SK-N-MC (cell line): ENCODE results near the gene DNAH11.

Experiments used
- DNase-seq: peaks from one replicate; pipeline ENCODE4 v3.0.0-alpha.2; 2011; ENCODE audit warnings: low read depth, low spot score
- H3K27ac ChIP-seq: fragments of 200-600 bp; sonication (generic); 2 replicates; pipeline ENCODE4 v1.5.1; 2016; ENCODE audit warnings: mixed run types
- H3K36me3 ChIP-seq: fragments of 200-600 bp; sonication (generic); 2 replicates; pipeline ENCODE4 v1.6.1; 2017; ENCODE audit warnings: antibody characterized with exemption, low read length, mixed read lengths; ENCODE audit not compliant: insufficient read depth
- H3K4me3 ChIP-seq: fragments of 200-600 bp; sonication (generic); 2 replicates; pipeline ENCODE4 v1.5.1; 2016
- H3K9ac ChIP-seq: fragments of 200-600 bp; sonication (generic); 2 replicates; pipeline ENCODE4 v1.8.0; 2017; ENCODE audit warnings: mixed run types, mixed read lengths; ENCODE audit not compliant: insufficient read length
- H3K9me3 ChIP-seq: fragments of 200-600 bp; sonication (generic); 2 replicates; pipeline ENCODE4 v1.6.1; 2017; ENCODE audit warnings: low read depth, mild to moderate bottlenecking, antibody characterized with exemption, low read length, moderate library complexity, mixed read lengths
- EZH2 ChIP-seq: fragments of 200-600 bp; sonication (generic); IDR thresholded peaks from one replicate; pipeline ENCODE4 v1.6.1; 2017; ENCODE audit warnings: antibody characterized with exemption
- FOXP2 ChIP-seq: optimal IDR thresholded peaks from 2 replicates; pipeline ENCODE3; 2011; ENCODE audit warnings: mild to moderate bottlenecking, moderate library complexity; ENCODE audit not compliant: insufficient read depth; ENCODE audit errors: extremely low read length, control extremely low read depth
- POLR2AphosphoS5 ChIP-seq: IDR thresholded peaks from 2 replicates; pipeline ENCODE4 v1.6.1; 2012; ENCODE audit warnings: mild to moderate bottlenecking, low read depth, low read length, borderline replicate concordance

The DNAH11 gene

DNA sequence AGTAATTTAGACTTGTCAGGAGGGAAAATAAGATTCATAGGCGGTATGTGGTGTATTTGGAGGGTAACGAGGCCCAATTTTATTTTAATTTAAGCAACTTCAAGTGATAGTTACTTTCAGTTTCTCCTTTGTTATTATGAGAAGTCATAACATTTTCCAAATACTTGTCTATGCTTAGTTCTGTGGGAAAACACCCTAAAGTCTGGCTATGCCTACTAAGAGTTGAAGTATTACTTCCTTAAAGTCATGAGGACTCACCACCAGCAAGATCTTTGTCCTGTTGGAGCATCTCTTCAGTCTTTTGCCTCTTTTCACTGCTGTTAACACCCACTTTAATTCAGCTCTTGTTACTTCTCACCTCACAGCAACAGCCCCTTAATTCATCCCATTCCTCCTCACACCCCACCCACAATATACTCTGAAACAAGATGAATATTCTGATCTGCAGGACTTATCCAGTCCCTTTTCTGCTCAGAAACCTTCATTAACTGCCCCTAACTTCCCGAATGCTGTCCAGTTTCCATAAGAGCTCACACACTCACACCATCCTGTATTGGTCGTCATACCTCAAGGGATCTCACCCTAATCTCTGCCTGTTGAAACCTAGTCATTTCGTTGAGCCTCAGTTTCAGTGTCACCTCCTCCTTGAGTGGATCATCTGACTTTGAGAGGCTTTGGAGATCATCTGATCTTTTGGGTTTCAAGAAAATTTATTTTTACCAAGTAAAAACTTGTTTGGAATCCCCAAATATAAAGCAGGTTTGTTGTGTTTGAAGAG is 61.3 kb downstream of the DNAH11 start:
- DNase-seq: no peak
- no peak overlapping the region for H3K9ac ChIP-seq

DNA sequence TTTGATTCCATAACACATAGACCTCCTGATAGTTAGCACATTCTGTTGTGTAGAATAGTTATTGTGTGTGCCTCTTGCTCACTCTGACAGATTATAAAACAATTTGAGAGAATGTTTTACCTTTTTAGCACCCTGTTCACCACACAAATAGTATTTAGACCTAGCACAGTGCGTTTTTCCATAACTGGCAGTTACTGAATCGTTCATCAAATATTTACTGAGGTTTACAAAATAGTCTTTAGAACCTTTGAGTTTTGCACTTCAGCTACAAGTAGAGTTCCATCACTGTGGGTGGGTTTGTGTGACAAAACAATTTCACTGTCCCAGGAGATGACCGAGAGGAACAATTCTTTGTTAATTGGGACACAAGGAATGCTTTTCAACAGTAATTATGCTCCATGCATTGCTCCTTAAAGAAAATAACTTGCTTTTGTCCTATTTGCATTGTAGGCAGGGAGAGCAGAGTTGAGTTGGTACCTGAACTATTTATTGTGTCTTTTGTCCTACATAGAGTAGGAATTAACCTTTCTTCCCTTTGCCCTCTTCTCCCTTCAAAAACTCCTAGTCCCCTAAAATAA is 62.3 kb downstream of the DNAH11 start:
- no peak overlapping the region for H3K27ac ChIP-seq
- TF ChIP-seq EZH2: no peak
- no peak for TF ChIP-seq POLR2AphosphoS5
- TF ChIP-seq FOXP2: no peak
- H3K4me3 ChIP-seq: no peak overlapping the region
- no peak for DNase-seq
- H3K9me3 ChIP-seq: no peaks in the 10 kb centered on the region
- H3K36me3 ChIP-seq: no peaks in the 10 kb centered on the region
- H3K9ac ChIP-seq: no peak overlapping the region

More for the DNA sequence above, 61.3 kb downstream of the DNAH11 start:
- TF ChIP-seq EZH2: no peak
- TF ChIP-seq FOXP2: no peak
- no peak for TF ChIP-seq POLR2AphosphoS5
- Histone ChIP-seq H3K27ac (no peak overlapping the region), H3K36me3 (no peaks in the 10 kb centered on the region), H3K4me3 (no peak overlapping the region), H3K9me3 (no peaks in the 10 kb centered on the region)

DNA sequence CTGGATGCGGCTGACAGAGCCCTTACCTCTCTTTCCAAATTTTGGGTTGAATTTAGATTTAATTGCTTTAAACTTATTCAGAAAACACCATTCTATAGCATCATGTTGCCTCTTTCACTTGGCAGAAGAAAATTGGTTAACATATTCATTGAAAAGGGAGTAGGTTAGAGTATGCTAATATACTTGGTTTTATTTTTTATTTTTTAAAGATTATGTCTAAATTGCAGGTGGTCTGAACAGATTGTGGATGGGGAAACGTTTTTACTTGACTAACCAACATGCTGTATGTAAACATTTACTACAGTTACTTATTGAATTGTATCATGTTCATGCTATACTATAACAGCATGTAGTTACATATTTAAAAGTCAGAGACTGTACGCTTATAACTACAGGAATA is 65.6 kb downstream of the DNAH11 start:
- DNase-seq: no peak
- Histone ChIP-seq H3K4me3 (no peak overlapping the region), H3K27ac (no peak overlapping the region), H3K36me3 (no peaks in the 10 kb centered on the region), H3K9me3 (no peaks in the 10 kb centered on the region), H3K9ac (no peak overlapping the region)
- TF ChIP-seq FOXP2 (no peak), EZH2 (no peak), POLR2AphosphoS5 (no peak)

DNA sequence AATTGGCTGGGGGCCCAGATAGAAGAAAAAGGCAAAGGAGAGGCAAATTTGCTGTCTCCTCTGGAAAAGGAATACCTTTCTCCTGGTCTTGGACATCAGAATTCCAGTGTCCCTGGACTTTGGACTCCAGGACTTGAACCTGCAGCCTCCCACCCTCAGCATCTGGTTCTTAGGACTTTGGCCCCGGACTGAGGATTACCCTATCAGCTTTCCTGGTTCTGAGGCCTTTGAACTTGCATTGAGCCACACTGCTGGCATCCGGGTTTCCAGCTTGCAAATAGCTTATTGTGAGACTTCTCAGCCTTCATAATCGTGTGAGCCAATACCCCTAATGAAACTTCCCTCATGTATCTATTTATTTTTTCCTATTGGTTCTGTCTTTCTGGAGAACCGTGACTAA is 68.3 kb downstream of the DNAH11 start:
- H3K36me3 ChIP-seq: no peaks in the 10 kb centered on the region
- no peaks in the 10 kb centered on the region for H3K9me3 ChIP-seq
- no peak overlapping the region for H3K27ac ChIP-seq
- no peak overlapping the region for H3K9ac ChIP-seq
- no peak overlapping the region for H3K4me3 ChIP-seq
- TF ChIP-seq EZH2 (no peak), FOXP2 (no peak), POLR2AphosphoS5 (no peak)
- no peak for DNase-seq

DNA sequence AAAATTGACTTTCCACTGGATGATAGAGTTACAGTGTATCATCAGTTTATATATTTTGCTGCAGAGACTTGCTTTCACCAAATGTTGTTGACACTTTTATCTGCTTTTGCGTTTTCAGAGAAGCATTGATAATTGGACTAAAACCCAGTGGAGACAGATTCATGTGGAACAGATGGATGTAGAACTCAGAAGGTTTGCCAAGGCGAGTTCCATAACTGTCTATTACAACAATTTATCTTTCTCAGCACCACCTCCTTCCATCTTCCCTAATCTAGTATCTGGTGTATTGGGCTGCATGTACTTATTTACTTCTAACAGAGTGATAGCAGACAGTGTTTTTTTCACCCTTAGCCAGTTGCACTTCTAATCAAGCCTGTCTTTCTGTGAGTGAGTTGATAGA is 73.3 kb downstream of the DNAH11 start:
- DNase-seq: no peak
- TF ChIP-seq POLR2AphosphoS5 (no peak), FOXP2 (no peak), EZH2 (no peak)
- Histone ChIP-seq H3K4me3 (no peak overlapping the region), H3K27ac (no peak overlapping the region), H3K9ac (no peak overlapping the region), H3K36me3 (no peaks in the 10 kb centered on the region), H3K9me3 (no peaks in the 10 kb centered on the region)

DNA sequence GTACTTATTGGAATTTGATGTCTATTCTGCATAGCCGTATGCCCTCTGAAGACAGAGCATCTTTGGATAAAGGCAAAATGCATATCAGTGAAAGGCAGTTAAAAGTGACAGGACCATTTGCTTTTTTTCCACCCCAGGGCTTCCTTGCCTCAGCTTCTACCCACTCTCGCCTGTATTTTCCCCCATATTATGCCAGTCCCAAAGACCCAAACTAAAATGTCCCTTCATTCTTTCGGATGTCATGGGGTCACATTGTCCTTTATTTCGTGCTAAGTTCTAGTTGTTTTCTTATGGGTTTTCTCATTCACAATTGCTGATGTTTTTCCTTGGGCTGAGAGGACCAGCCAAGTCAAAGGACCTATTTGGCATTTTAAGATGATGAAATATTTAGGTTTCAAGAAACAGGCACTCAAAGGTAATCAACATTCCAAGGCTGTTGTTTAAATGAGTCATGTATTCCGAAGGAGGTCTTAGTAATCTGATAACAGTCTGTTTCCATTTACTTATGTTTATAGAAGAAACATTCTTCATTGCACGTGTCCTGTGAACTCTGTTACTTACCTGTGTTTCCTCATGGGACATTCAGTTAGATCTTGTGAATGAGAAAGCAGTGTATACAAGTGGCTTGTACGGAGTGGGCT is 74.1 kb downstream of the DNAH11 start:
- Histone ChIP-seq H3K9ac (no peak overlapping the region), H3K27ac (no peak overlapping the region), H3K4me3 (no peak overlapping the region), H3K9me3 (no peaks in the 10 kb centered on the region), H3K36me3 (no peaks in the 10 kb centered on the region)
- no peak for DNase-seq
- no peak for TF ChIP-seq FOXP2
- TF ChIP-seq POLR2AphosphoS5: no peak
- no peak for TF ChIP-seq EZH2

DNA sequence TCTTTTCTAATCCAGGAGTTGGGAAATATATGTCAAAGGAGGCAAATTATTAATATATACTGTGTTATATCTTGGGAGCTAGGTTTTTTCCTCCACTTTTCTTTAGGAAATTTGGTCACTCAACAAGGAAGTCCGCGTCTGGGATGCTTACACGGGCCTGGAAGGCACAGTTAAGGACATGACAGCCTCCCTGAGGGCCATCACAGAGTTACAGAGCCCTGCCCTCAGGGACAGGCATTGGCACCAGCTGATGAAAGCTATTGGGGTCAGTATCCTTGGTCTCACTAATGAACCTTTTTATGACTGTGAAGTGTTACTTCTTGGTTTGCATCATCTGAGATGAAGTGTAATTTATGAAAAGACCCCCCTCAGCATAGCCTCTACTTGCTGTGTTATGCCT is 74.7 kb downstream of the DNAH11 start:
- DNase-seq: no peak
- no peak overlapping the region for H3K27ac ChIP-seq
- H3K9ac ChIP-seq: no peak overlapping the region
- no peak overlapping the region for H3K4me3 ChIP-seq
- TF ChIP-seq EZH2 (no peak), POLR2AphosphoS5 (no peak), FOXP2 (no peak)
- no peaks in the 10 kb centered on the region for H3K9me3 ChIP-seq
- H3K36me3 ChIP-seq: no peaks in the 10 kb centered on the region

DNA sequence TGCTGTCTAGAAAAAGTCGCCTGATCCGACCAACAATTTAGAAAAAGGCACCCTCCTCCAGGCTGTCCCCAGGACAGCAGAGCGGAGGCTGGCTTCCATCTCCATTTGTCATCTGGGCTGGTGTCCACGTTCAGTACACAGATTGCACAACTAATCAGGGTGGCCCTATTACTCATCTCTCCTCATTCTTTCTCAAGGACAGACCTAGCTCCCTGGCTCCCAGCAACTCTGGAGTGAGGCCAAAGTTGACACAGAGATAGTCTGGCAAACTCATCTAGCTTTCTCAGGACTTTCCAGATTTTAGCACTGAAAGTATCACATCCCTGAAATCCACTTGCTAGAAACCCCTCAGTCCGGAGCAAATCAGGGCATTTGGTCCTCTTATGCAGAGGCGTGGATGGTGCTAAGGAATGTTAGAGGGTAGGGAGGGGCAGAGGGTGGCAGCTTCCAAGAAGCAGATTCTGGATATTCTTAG is 75.1 kb downstream of the DNAH11 start:
- no peak overlapping the region for H3K4me3 ChIP-seq

More for the DNA sequence above, 75.1 kb downstream of the DNAH11 start:
- DNase-seq: no peak
- H3K36me3 ChIP-seq: no peaks in the 10 kb centered on the region
- no peak overlapping the region for H3K9ac ChIP-seq
- no peaks in the 10 kb centered on the region for H3K9me3 ChIP-seq
- TF ChIP-seq FOXP2 (no peak), EZH2 (no peak), POLR2AphosphoS5 (no peak)
- no peak overlapping the region for H3K27ac ChIP-seq
